ENCODE measurements around the gene OOSP4B.
"Not testable (repeated sequence)": the region's sequence is repeated elsewhere in the genome, so short reads cannot be mapped to it uniquely, and the experiment has no call there.

OOSP4B gene

GRCh38 chr11:60064111-60064510 is 47.1 kb downstream of the OOSP4B start:
- no peak for DNase-seq

- DNase-seq: no peak
Observed at GRCh38 chr11:60065801-60066200, 48.8 kb downstream of the OOSP4B start.

DNA sequence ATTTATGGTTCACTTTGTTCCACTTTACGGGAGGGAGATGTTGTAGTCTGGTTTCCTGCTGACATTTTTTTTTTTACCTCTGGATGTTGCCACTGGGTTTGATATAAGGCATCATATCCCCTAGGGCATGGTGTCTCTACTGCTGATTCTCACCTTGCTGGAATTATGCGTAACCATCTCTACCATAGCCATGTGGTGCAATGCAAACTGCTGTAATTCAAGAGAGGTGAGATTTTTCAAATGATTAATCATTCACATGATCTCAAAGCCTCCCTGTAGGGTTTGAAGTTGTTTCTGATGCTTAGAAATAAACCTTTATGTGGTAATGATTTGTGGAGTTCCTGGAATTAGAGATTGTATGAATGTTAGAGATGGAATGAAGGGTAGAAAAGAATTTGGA is 52.5 kb downstream of the OOSP4B start:
- DNase-seq: no peak

DNA sequence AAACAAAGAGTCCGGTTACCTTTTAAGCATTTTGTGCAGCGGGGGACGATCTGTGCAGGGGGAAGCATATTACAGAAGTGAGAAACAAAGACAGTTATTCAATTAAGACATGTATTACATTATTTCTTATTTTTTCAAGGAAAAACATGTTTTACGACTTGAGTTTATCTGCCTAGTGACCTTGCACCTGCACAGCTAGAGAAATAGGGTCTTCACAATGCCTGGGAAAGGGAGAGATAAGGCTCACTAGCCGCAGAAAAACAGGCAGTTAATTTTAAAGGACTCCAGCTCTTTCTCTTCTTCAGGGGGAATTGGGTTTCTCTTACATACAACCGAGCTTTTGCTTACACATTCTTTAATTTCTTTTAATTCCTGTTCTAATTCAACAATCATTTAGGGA is 54.7 kb downstream of the OOSP4B start:
- DNase-seq: not testable (repeated sequence)

GRCh38 chr11:60077216-60077817 is 60.3 kb downstream of the OOSP4B start:
- DNase-seq: no peak

GRCh38 chr11:60077981-60078380 is 61.0 kb downstream of the OOSP4B start:
- no peak for DNase-seq

- DNase-seq: no peak
Observed at GRCh38 chr11:60078745-60079144, 61.8 kb downstream of the OOSP4B start.

DNA sequence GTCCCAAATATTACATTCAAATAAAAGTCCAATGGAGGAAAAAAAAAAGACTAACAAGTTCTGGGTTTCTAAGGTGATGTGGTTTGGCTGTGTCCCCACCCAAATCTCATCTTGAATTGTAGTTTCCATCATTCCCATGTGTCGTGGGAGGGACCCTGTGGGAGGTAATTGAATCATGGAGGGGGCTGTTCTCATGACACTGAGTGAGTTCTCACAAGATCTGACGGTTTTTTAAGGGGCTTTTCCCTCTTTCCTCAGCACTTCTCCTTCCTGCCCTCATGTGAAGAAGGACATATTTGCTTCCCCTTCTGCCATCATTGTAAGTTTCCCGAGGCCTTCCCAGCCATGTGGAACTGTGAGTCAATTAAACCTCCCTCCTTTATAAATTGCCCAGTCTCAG is 63.6 kb downstream of the OOSP4B start:
- DNase-seq: no peak

Measured in activated naive CD4-positive, alpha-beta T cell treated with anti-CD3 and anti-CD28 coated beads, Interleukin-2, amount 50 U/mL, for 16 hours (primary cell).